HG02981 (cell line): Measurements from ENCODE around the gene STMND1.

Source experiments
- ATAC-seq: cut with Tn5 transposase; IDR thresholded peaks from one replicate; pipeline ENCODE4 v1.9.1; 2021; ENCODE audit warnings: mild to moderate bottlenecking, moderate library complexity; ENCODE audit not compliant: unreplicated experiment

The STMND1 gene

GRCh38 chr6:17097982-17098381 is 3.9 kb upstream of the STMND1 start:
- no peak for ATAC-seq

GRCh38 chr6:17098538-17098937 is 3.3 kb upstream of the STMND1 start:
- ATAC-seq, result no peak

- ATAC-seq, result no peak
Measured at GRCh38 chr6:17099401-17100059, 2.3 kb upstream of the STMND1 start.

GRCh38 chr6:17100806-17101205 is 1.0 kb upstream of the STMND1 start:
- no peak for ATAC-seq

GRCh38 chr6:17102258-17102870 is 514 bp downstream of the STMND1 start:
- ATAC-seq, result no peak

GRCh38 chr6:17103715-17104114 is 1.9 kb downstream of the STMND1 start:
- no peak for ATAC-seq

- no peak for ATAC-seq
Measured at GRCh38 chr6:17107863-17108262, 6.0 kb downstream of the STMND1 start.

GRCh38 chr6:17115251-17116116 is 13.6 kb downstream of the STMND1 start:
- ATAC-seq, result no peak

GRCh38 chr6:17116117-17116440 is 14.2 kb downstream of the STMND1 start:
- no peak for ATAC-seq

GRCh38 chr6:17120019-17120418 is 18.2 kb downstream of the STMND1 start:
- ATAC-seq, result no peak

- no peak for ATAC-seq
Measured at GRCh38 chr6:17125407-17125806, 23.6 kb downstream of the STMND1 start.

- ATAC-seq, result no peak
Measured at GRCh38 chr6:17130786-17131185, 28.9 kb downstream of the STMND1 start.

GRCh38 chr6:17132967-17133366 is 31.1 kb downstream of the STMND1 start:
- ATAC-seq, result no peak

GRCh38 chr6:17138033-17138432 is 36.2 kb downstream of the STMND1 start:
- no peak for ATAC-seq

GRCh38 chr6:17144016-17144415 is 42.2 kb downstream of the STMND1 start:
- ATAC-seq, result no peak

- no peak for ATAC-seq
Measured at GRCh38 chr6:17149571-17149970, 47.7 kb downstream of the STMND1 start.

- no peak for ATAC-seq
Measured at GRCh38 chr6:17150096-17150495, 48.2 kb downstream of the STMND1 start.

- no peak for ATAC-seq
Measured at GRCh38 chr6:17151888-17152287, 50.0 kb downstream of the STMND1 start.

GRCh38 chr6:17152703-17153102 is 50.9 kb downstream of the STMND1 start:
- ATAC-seq, result no peak

GRCh38 chr6:17156112-17156921 is 54.5 kb downstream of the STMND1 start:
- no peak for ATAC-seq

- ATAC-seq, result no peak
Measured at GRCh38 chr6:17156966-17157365, 55.1 kb downstream of the STMND1 start.
